GM18517 (cell line): Measurements from ENCODE around the gene CHN1.

Source experiments
- ATAC-seq: cut with Tn5 transposase; IDR thresholded peaks from one replicate; pipeline ENCODE4 v1.9.1; 2021; ENCODE audit warnings: mild to moderate bottlenecking, moderate library complexity; ENCODE audit not compliant: unreplicated experiment

Gene CHN1

GRCh38 chr2:174789001-174789400, 216.2 kb downstream of the CHN1 start:
- ATAC-seq = no peak

- no peak for ATAC-seq
These were observed 216.8 kb downstream of the CHN1 start for GRCh38 chr2:174788291-174788929.

GRCh38 chr2:174787487-174788205, 217.5 kb downstream of the CHN1 start:
- no peak for ATAC-seq

GRCh38 chr2:174786066-174786725, 219.0 kb downstream of the CHN1 start:
- no peak for ATAC-seq

GRCh38 chr2:174785481-174785880, 219.7 kb downstream of the CHN1 start:
- ATAC-seq = no peak

- ATAC-seq = no peak
These were observed 220.3 kb downstream of the CHN1 start for GRCh38 chr2:174784909-174785308.

GRCh38 chr2:174784316-174784715, 220.9 kb downstream of the CHN1 start:
- ATAC-seq = no peak

GRCh38 chr2:174781996-174782395, 223.2 kb downstream of the CHN1 start:
- no peak for ATAC-seq

- ATAC-seq = no peak
These were observed 223.9 kb downstream of the CHN1 start for GRCh38 chr2:174781298-174781697.

- no peak for ATAC-seq
These were observed 224.3 kb downstream of the CHN1 start for GRCh38 chr2:174780856-174781255.

GRCh38 chr2:174780191-174780840, 224.9 kb downstream of the CHN1 start:
- ATAC-seq = no peak

- no peak for ATAC-seq
These were observed 225.7 kb downstream of the CHN1 start for GRCh38 chr2:174779361-174779928.

- ATAC-seq = no peak
These were observed 226.8 kb downstream of the CHN1 start for GRCh38 chr2:174778085-174778981.

- ATAC-seq = no peak
These were observed 227.7 kb downstream of the CHN1 start for GRCh38 chr2:174777347-174778084.

GRCh38 chr2:174776675-174777074, 228.5 kb downstream of the CHN1 start:
- no peak for ATAC-seq

GRCh38 chr2:174776223-174776622, 229.0 kb downstream of the CHN1 start:
- ATAC-seq = no peak

- ATAC-seq = no peak
These were observed 229.6 kb downstream of the CHN1 start for GRCh38 chr2:174775571-174775980.

- no peak for ATAC-seq
These were observed 230.3 kb downstream of the CHN1 start for GRCh38 chr2:174774886-174775285.

- ATAC-seq = no peak
These were observed 232.0 kb downstream of the CHN1 start for GRCh38 chr2:174773215-174773614.

GRCh38 chr2:174772472-174772801, 232.7 kb downstream of the CHN1 start:
- no peak for ATAC-seq
